ENCODE data around the gene CDK6.

DNA sequence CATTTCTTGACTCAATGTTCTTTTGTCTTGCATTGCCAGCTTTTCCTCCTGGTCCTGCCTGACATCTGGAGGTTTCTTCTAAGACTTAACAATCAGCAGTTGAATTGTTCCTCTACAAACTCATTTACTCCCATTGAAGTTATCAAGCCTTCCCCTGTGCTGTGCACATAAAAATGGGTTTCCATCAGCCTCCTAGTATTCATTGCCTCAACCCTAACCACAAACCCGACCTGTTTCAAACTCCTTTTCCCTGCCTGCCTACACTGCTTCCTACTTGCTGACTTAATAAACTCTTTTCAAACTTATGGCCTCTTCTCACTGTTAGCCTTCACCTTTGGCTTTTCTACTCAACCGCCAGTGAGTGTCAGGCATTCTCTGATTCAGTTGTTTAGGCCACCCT lies 9.4 kb upstream of the CDK6 start:
- TF ChIP-seq, protein P1, sequence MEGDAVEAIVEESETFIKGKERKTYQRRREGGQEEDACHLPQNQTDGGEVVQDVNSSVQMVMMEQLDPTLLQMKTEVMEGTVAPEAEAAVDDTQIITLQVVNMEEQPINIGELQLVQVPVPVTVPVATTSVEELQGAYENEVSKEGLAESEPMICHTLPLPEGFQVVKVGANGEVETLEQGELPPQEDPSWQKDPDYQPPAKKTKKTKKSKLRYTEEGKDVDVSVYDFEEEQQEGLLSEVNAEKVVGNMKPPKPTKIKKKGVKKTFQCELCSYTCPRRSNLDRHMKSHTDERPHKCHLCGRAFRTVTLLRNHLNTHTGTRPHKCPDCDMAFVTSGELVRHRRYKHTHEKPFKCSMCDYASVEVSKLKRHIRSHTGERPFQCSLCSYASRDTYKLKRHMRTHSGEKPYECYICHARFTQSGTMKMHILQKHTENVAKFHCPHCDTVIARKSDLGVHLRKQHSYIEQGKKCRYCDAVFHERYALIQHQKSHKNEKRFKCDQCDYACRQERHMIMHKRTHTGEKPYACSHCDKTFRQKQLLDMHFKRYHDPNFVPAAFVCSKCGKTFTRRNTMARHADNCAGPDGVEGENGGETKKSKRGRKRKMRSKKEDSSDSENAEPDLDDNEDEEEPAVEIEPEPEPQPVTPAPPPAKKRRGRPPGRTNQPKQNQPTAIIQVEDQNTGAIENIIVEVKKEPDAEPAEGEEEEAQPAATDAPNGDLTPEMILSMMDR (IDR thresholded peaks at IDR 0.05): no peak
- TF ChIP-seq POLR2A (IDR thresholded peaks at IDR 0.05) (no peak), POLR2AphosphoS5 (IDR thresholded peaks at IDR 0.05) (no peak)
